ENCODE measurements around the gene SCFD2. TPM values are rescaled to one million over a fixed set of nuclear protein-coding genes. Genes with fewer than 3 reads are reported as not detected.

The SCFD2 gene
- total RNA-seq, 1 donor from 2014 or later = 18.6 TPM

GRCh38 chr4:53123819-53124218 is 242.0 kb downstream of the SCFD2 start:
- Mint-ChIP-seq H3K27ac (ENCODE audit: unreplicated experiment) (no peak overlapping the region), H3K4me1 (peaks cover 45% of the 10 kb centered on the region), H3K36me3 (ENCODE audit: low read depth) (no peaks in the 10 kb centered on the region), H3K27me3 (ENCODE audit: low read depth) (no peaks in the 10 kb centered on the region), H3K4me3 (no peak overlapping the region), H3K9me3 (no peaks in the 10 kb centered on the region)
- DNase-seq (ENCODE audit: low read depth, low spot score) = no peak
- TF ChIP-seq CTCF (conservative IDR thresholded peaks at IDR 0.05) = no peak

DNA sequence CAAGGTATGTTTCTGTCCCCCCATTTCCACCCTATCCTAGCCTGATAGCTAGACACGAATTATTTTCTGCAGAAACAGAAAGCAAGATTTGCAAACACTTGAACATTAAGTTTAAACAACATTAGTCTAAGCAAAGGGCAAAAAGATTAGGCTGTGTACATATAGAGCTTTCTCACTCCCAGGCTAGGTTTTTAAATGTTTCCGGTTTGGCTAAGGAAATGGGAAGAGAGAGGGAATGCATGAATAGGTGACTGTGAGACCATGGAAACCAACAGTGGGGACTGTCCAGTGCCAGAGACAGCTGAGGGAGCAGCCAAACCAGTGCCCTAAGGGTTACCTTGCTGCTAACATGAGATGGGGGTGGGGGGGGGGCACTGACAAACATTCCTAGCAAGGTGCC is 242.7 kb downstream of the SCFD2 start:
- no peak overlapping the region for H3K4me3 Mint-ChIP-seq
- H3K36me3 Mint-ChIP-seq (ENCODE audit: low read depth) = no peaks in the 10 kb centered on the region
- no peak for TF ChIP-seq CTCF (conservative IDR thresholded peaks at IDR 0.05)
- H3K27me3 Mint-ChIP-seq (ENCODE audit: low read depth) = no peaks in the 10 kb centered on the region
- H3K4me1 Mint-ChIP-seq = peaks cover 51% of the 10 kb centered on the region
- DNase-seq (ENCODE audit: low read depth, low spot score) = no peak
- no peaks in the 10 kb centered on the region for H3K9me3 Mint-ChIP-seq
- no peak overlapping the region for H3K27ac Mint-ChIP-seq (ENCODE audit: unreplicated experiment)

DNA sequence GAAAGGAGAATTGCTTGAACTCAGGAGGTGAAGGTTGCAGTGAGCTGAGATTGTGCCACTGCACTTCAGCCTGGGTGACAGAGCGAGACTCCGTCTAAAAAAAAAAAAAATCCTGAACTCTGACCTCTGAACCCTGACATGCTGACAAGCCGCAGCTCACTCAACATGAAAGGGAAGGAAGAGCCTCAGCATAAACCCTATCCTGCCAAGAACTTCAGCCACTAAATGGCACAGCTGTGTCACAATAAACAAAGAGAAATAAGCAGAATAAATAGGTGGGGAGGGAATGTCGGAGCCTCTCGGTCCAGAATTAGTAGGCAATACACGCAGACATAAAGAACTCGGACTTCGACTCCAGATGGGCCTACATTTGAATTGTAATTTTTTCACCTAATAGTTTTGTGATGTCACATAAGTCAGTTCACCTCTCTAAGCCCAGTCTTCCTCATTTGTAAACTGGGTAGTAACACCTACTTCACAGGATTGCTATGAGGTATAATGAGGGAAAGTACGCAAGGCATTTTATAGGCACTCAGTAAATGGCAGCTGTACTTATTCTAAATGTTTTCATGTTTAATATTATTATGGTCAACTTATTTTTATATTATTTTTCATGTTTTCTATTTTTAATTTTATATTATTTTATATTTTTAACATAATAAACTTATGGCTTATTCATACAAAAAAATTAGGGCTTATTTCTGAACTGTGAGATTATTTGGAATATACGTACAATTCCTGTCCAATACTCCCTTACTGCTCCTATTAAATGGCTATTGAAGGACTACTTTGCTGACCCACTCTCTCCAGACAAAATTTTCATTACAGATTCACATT is 243.4 kb downstream of the SCFD2 start:
- no peak for TF ChIP-seq CTCF (conservative IDR thresholded peaks at IDR 0.05)

DNA sequence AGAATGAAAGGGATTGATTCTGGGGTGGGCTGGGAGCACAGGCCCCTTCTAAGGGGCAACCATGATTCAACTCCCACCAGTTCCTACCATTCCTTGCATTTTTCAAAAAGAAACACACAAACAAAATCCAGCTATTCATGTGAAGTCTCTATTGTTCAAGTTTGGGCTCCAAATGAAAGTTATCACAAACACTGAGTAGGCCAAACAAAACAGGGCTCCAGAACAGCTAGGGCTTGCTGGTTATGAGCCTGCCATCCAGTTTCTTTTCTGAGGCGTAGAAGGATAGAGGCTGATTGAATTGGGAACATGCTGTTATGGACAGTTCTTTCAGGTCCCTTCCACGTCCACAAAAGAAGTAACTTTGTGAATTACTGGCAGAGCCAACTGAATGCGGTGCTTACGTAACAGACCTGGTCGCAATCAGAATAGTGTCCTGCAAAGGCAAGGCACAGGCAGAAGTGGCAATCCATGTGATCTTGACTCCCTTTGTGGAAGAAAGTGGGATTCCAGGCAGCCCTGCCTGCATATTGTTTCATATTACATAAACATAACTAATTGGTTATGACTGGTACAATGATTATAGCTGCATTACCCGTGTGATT is 244.5 kb downstream of the SCFD2 start:
- Mint-ChIP-seq H3K27me3 (ENCODE audit: low read depth) (no peaks in the 10 kb centered on the region), H3K27ac (ENCODE audit: unreplicated experiment) (peak overlapping the region; percentile 78), H3K36me3 (ENCODE audit: low read depth) (no peaks in the 10 kb centered on the region), H3K9me3 (no peaks in the 10 kb centered on the region), H3K4me1 (peaks cover 51% of the 10 kb centered on the region), H3K4me3 (no peak overlapping the region)
- TF ChIP-seq CTCF (conservative IDR thresholded peaks at IDR 0.05) = no peak
- no peak for DNase-seq (ENCODE audit: low read depth, low spot score)

More for the DNA sequence above, 243.4 kb downstream of the SCFD2 start:
- Mint-ChIP-seq H3K27ac (ENCODE audit: unreplicated experiment) (peak overlapping the region; percentile 68), H3K36me3 (ENCODE audit: low read depth) (no peaks in the 10 kb centered on the region), H3K27me3 (ENCODE audit: low read depth) (no peaks in the 10 kb centered on the region), H3K9me3 (no peaks in the 10 kb centered on the region), H3K4me3 (peak overlapping the region; percentile 68), H3K4me1 (peaks cover 51% of the 10 kb centered on the region)
- DNase-seq (ENCODE audit: low read depth, low spot score) = no peak

- peak overlapping the region; percentile 78 for H3K27ac Mint-ChIP-seq (ENCODE audit: unreplicated experiment)
- TF ChIP-seq CTCF (conservative IDR thresholded peaks at IDR 0.05) = no peak
- H3K9me3 Mint-ChIP-seq = peaks cover 2% of the 10 kb centered on the region
- H3K36me3 Mint-ChIP-seq (ENCODE audit: low read depth) = no peaks in the 10 kb centered on the region
- H3K27me3 Mint-ChIP-seq (ENCODE audit: low read depth) = no peaks in the 10 kb centered on the region
- peaks cover 48% of the 10 kb centered on the region for H3K4me1 Mint-ChIP-seq
- no peak for DNase-seq (ENCODE audit: low read depth, low spot score)
- no peak overlapping the region for H3K4me3 Mint-ChIP-seq
Observed at GRCh38 chr4:53120778-53121177, 245.1 kb downstream of the SCFD2 start.
